Colonic mucosa (tissue), 4 donors: ENCODE data around the gene SLC15A4. TPM values are rescaled to one million over a fixed set of nuclear protein-coding genes. Genes with fewer than 3 reads are reported as not detected.

Source experiments
- DNase-seq: peaks from one replicate; pipeline ENCODE4 v3.0.0-alpha.2; 2020
- H3K27ac ChIP-seq: fragments of 200-600 bp; one replicate; pipeline ENCODE4 v1.8.0; 2021
- H3K27me3 ChIP-seq: fragments of 200-600 bp; one replicate; pipeline ENCODE4 v1.8.0; 2021
- H3K36me3 ChIP-seq: fragments of 200-600 bp; one replicate; pipeline ENCODE4 v1.8.0; 2021
- H3K4me1 ChIP-seq: fragments of 200-600 bp; one replicate; pipeline ENCODE4 v1.8.0; 2021; ENCODE audit warnings: mild to moderate bottlenecking
- H3K4me3 ChIP-seq: fragments of 200-600 bp; one replicate; pipeline ENCODE4 v1.8.0; 2021
- H3K9ac ChIP-seq, 2 donors: one replicate each; pipeline ENCODE4 v1.7.0; 2013; ENCODE audit warnings: control low read depth in 2 of 2, low read depth in 2 of 2, low read length in 2 of 2
- H3K9me3 ChIP-seq: fragments of 200-600 bp; one replicate; pipeline ENCODE4 v1.8.0; 2021
- intact Hi-C: fragments of 100-400 bp; cut with DNase I; formaldehyde crosslinking; loops from one replicate; pipeline ENCODE4 v1.14.1; 2022
- total RNA-seq, 2 donors: library from RNA; stranded (reverse); fragmentation: NEBNext Ultra II Directional in 1 of 2; extraction: Animal tissue kit (Norgen Biotek cat#: 25700) in 1 of 2; gene quantifications; one replicate each; pipeline ENCODE4 v1.2.1, GENCODE V29; 2021
- TF ChIP-seq, protein P1 (sequence below): fragments of 200-600 bp; IDR thresholded peaks from one replicate; pipeline ENCODE4 v1.8.0; 2022; ENCODE audit warnings: antibody characterized with exemption, mild to moderate bottlenecking
- donor health status: healthy.
- donor health status: DM: no; HTN: no; CAD: no.
- donor health status: DM: no; HTN: no; CAD: no.

Gene SLC15A4
- 10 to 100 TPM; 12.0 to 12.8 TPM for total RNA-seq

DNA sequence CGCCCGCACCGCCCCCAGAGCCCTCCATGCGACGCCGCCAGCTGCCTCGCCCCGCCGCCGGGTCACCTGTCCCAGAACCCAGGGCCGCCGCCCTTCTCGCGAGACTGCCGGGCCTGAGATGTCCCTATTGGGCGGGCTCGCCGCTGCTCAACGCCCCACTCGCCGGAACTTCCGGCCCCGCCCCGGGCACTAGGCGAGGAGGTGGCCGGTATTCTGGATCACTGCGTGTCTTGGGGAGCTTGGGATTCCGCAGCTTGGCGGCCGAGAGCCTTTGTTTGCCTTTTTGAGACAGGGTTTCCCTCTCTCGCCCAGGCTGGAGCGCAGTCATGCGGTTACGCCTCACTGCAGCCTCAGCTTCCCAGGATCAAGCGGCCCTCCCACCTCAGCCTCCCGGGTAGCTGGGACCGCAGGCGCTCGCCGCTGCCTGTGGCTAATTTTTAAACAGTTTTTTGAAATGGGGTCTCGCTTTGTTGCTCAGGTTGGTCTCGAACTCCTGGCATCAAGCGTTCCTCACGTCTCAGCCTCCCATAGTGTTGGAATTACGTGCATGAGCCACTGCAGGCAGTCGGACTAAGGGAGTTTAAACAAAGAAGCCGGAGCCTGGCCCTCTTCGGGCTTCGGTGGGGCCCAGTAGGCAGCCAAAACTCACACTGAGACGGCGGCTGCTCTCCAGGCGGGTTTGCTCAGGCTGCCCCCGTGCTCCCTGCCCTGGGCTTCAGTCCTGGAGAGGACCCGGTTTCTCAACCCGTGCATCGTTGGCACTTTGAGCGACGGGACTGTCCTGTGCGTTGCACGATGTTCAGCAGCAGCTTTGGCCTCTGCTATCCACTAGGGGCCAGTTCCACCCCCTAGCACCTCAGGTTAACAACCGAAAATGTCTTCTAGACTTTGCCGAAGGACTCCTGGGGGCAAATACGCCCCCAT lies at the start of gene SLC15A4:
Gene SLC15A4, minus strand, starts transcription at position 43 of the 924 bp plus-strand sequence. Its CDS starts 15 bp downstream, at position 28.
- peak within 1 kb of the TSS; percentile 88 to 99 for H3K9ac ChIP-seq
- H3K36me3 ChIP-seq, result no peaks in the 10 kb centered on the region
- peak; percentile 98 for DNase-seq
- no peaks in the 10 kb centered on the region for H3K4me1 ChIP-seq
- peak within 1 kb of the TSS; percentile 95 for H3K4me3 ChIP-seq
- H3K27me3 ChIP-seq, result no peaks in the 10 kb centered on the region
- intact Hi-C loops, result no loop called here
- TF ChIP-seq, protein P1, sequence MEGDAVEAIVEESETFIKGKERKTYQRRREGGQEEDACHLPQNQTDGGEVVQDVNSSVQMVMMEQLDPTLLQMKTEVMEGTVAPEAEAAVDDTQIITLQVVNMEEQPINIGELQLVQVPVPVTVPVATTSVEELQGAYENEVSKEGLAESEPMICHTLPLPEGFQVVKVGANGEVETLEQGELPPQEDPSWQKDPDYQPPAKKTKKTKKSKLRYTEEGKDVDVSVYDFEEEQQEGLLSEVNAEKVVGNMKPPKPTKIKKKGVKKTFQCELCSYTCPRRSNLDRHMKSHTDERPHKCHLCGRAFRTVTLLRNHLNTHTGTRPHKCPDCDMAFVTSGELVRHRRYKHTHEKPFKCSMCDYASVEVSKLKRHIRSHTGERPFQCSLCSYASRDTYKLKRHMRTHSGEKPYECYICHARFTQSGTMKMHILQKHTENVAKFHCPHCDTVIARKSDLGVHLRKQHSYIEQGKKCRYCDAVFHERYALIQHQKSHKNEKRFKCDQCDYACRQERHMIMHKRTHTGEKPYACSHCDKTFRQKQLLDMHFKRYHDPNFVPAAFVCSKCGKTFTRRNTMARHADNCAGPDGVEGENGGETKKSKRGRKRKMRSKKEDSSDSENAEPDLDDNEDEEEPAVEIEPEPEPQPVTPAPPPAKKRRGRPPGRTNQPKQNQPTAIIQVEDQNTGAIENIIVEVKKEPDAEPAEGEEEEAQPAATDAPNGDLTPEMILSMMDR, result no peak
- no peaks in the 10 kb centered on the region for H3K9me3 ChIP-seq
- peak within 1 kb of the TSS; percentile 82 for H3K27ac ChIP-seq

DNA sequence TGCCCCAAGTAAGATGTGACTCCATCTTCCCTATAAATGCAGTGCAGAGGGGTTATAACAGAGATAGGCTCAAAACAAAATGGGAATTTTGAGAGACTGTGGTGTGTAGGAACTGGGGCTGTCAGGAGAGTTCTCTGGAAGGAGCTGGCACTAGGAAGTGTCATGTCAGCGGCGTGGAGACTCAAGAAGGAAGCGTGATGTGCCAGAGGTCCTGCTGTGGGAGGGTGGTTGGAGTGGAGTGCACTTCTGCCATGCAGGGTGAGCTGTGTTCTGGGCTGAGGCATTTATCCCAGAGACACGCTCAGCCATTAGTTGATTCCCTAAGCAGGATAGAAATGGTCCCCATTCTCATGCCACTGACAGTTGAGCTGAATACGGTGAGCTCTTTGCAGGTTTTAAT lies 48.5 kb upstream of the SLC15A4 start:
- no peaks in the 10 kb centered on the region for H3K9me3 ChIP-seq
- H3K27me3 ChIP-seq, result no peaks in the 10 kb centered on the region
- TF ChIP-seq, protein P1, result no peak
- no peaks in the 10 kb centered on the region for H3K36me3 ChIP-seq
- H3K9ac ChIP-seq, result no peak overlapping the region
- DNase-seq, result no peak
- intact Hi-C loops, result no loop called here
- no peak overlapping the region for H3K4me3 ChIP-seq
- H3K27ac ChIP-seq, result no peak overlapping the region
- no peaks in the 10 kb centered on the region for H3K4me1 ChIP-seq

DNA sequence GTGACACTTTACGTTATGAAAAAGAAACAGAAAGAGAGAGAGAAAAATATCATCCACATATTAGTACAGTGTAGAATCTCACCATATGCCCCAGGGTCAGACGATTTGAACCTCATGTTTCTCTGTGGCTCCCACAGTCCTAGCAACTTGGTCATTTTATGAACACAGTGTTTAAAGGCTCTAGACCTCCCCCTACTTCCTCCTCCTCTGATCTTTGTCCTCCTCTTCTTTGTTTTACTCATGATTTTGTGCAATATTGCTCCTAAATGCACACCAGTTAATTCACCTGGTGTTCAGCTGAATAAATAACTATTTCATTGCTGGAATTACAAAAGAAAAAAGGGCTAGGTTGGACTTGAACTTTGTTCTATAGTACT lies 47.7 kb upstream of the SLC15A4 start:
- intact Hi-C loops, result no loop called here
- H3K27ac ChIP-seq, result no peak overlapping the region
- H3K9ac ChIP-seq, result no peak overlapping the region
- no peaks in the 10 kb centered on the region for H3K27me3 ChIP-seq
- no peaks in the 10 kb centered on the region for H3K36me3 ChIP-seq
- no peak overlapping the region for H3K4me3 ChIP-seq
- TF ChIP-seq, protein P1, result no peak
- H3K4me1 ChIP-seq, result no peaks in the 10 kb centered on the region
- H3K9me3 ChIP-seq, result no peaks in the 10 kb centered on the region
- no peak for DNase-seq

DNA sequence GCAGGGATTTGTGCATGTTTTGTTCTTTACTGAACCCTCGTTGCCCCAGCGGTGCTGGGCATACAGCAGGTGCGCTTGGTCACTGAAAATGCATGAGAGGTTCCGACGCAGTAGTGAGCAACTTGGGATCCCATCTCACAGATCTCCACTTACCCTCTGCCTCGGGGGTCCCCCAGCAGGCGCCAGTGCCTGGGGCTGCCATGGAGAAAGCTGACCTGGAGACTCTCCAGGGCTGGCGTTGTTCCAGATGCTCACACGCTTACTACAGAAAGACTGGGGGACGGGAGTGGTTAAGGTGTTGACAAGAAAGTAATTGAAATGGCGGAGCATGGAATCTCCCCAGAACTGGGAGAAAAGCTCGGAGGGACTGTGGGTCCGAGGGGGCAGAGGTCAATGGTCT lies 43.7 kb upstream of the SLC15A4 start:
- intact Hi-C loops, result no loop called here

DNA sequence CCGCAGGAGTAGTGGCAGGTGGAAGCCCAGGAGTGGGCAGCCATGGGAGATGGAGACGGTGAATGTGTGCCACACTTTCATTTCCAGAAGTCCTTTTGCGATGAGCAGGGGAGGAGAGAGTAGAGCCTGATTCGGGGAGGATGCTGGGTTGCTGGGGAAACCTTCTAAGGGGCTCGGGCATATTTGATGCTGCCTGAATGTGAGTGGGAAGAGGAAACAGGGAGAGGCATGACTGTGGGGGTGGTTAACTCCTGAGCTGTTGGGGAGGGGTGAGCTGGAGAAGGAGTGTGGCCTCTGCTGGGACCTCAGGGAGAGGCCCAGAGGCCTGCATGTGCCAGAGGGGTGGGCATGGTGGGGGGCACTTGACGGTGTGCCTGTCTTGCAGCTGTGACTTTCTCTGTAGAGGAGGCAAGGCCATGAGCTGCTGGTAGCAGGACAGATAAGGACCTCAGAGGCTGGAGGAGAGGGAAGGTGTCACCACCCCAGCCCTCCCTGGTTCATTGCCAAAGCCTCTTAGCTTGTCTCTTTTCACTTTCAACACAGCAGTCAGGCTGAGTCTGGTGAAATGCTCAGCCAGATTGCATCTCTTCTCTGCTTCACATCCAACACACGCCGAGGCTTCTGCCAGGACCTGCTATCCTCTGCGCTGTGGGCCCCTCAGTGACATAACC lies 40.9 kb upstream of the SLC15A4 start:
- intact Hi-C loops, result no loop called here
- no peak overlapping the region for H3K4me3 ChIP-seq
- no peaks in the 10 kb centered on the region for H3K4me1 ChIP-seq
- no peaks in the 10 kb centered on the region for H3K9me3 ChIP-seq
- H3K9ac ChIP-seq, result no peak overlapping the region
- TF ChIP-seq, protein P1, result no peak
- no peaks in the 10 kb centered on the region for H3K36me3 ChIP-seq
- DNase-seq, result no peak
- no peak overlapping the region for H3K27ac ChIP-seq
- no peaks in the 10 kb centered on the region for H3K27me3 ChIP-seq

More for the DNA sequence above, 43.7 kb upstream of the SLC15A4 start:
- TF ChIP-seq, protein P1, result no peak
- no peak overlapping the region for H3K9ac ChIP-seq
- H3K27ac ChIP-seq, result no peak overlapping the region
- H3K4me3 ChIP-seq, result no peak overlapping the region
- no peaks in the 10 kb centered on the region for H3K4me1 ChIP-seq
- no peak for DNase-seq
- H3K9me3 ChIP-seq, result no peaks in the 10 kb centered on the region
- no peaks in the 10 kb centered on the region for H3K36me3 ChIP-seq
- no peaks in the 10 kb centered on the region for H3K27me3 ChIP-seq
